ENCODE measurements around the gene MT1A.
"Not testable (repeated sequence)": the region's sequence is repeated elsewhere in the genome, so short reads cannot be mapped to it uniquely, and the experiment has no call there.

The MT1A gene

DNA sequence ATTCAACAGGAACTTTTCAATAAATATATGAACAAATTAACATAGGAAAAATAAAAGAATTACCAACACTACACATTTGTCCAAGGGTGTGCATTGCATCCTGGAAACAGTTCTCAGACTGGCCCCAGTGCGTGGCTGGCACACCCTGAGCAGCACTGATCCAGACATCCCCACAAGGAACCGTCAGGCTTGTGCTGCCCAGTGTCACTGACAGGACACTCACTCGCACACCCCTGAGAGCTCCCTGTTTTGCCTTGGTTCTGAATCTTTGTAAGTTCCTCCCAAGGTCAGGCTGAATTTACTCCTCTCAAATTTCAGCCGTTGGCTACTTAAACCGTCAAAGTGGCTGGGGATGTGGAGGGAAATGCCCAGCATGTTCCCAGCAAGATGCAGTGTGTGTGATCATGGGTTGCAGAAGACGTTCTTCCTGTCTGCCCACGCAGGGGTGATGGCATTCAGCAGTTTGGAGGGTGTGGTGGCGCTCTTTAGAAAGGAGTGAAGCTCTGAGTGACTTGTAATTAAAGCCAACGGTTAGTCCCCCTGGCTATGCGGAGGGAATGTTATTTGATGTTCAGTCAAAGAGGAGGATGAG is 28.4 kb upstream of the MT1A start:
- peak; percentile 61 to 75 for DNase-seq (ENCODE audit: low read depth in 2 of 2)

DNA sequence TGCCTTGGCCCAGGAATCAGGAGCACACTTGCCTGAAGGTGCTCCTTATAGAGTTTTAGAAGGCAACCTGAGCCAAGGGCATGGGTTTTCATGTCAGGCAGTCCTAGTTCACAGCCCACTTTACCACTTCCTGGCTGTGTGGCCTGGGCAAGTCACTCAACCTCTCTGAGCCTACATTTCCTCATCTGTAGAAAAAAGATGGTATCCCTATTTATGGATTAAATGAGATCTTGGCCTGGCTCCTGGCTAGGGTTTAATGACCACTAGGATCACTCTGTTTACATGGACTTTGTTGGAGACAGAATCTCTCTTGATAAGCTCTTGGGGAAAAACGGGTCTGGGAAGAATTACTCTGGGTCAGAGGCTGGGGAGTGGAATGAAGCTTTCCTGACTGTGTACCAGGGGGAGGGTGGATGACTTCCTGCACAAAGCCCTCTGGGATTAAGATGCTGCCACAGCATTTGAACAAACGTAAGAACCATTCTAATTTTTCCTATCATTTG is 27.8 kb upstream of the MT1A start:
- DNase-seq (ENCODE audit: low read depth in 2 of 2), result no peak

DNA sequence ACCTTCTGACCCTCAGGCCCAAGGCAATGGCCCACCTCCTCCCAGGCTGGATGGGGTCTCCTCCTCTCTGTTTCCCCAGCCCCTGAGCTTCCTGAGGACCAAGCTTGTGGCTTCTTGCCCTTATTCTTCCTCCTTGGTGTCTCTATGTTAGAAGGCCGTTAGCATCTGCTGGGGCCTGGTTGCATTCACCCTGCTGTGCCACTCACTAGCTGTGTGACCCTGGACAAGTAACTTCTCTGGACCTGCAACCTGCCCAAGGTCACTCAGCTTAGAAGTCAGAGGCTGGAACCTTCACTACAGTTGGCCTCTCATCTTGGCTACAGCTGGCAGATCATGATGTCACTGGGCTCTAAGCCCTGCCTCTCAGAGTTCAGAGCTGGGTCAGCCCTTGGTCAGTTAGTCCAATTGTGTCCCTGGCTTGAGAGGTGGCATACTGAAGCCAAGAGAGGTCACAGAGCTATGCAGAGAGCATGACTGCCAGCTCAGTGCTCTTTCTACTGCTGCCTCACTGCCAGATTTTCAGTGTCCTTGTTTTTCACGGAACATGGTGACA is 27.1 kb upstream of the MT1A start:
- no peak for DNase-seq (ENCODE audit: low read depth in 2 of 2)

DNA sequence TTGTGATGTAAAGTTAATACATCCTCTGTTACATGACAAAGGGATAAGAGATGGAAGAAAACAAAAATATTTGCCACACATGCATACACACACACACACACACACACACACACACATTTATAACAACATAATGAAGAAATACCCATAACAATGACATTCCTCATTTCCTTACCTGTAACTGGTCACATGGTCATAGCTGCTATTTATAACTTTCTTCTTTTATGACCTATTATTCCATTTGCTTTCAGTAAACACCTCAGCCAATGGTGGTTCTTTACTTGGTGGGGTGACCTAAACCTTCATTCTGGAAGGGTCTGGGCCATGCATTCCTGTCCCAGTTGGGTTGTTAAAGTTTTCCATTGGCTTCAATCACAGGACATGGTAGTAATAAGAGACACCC is 24.8 kb upstream of the MT1A start:
- DNase-seq (ENCODE audit: low read depth in 2 of 2), result no peak

DNA sequence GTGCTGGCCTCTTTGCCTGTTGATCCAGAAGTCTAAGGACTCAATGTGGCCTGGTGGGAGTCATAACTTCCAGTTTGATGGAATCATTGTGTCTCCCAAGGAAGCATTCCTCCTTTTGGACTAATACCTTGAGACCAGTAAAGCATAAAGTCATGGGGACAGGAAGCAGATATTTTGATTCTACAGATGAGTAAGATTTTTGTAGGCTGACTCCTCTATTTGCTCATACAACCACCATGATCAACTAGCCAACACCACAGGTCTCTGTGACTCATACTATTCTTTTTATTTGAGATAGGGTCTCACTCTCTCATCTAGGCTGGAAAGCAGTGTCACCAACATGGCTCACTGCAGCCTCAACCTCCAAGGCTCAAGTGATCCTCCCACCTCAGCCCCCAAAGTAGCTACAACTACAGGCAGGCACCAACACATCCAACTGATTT is 23.9 kb upstream of the MT1A start:
- no peak for DNase-seq (ENCODE audit: low read depth in 2 of 2)

DNA sequence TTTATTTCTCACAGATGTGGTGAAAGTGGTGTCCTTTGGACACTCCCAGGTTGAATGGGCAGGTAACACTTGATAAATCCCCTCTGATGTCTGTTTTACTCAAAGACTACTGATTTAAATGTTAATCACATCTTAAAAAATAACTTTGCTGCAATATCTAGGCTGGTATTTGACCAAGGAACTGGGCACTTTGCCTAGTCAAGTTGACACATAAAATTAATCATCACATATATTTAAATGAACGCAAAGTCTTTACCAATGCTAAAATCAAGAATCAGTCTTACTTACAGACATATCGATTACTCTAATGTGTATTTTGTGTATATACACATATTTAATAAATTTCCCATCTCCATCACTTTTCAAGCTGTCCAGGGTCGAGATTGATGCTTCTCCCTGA is 23.1 kb upstream of the MT1A start:
- DNase-seq (ENCODE audit: low read depth in 2 of 2), result no peak

DNA sequence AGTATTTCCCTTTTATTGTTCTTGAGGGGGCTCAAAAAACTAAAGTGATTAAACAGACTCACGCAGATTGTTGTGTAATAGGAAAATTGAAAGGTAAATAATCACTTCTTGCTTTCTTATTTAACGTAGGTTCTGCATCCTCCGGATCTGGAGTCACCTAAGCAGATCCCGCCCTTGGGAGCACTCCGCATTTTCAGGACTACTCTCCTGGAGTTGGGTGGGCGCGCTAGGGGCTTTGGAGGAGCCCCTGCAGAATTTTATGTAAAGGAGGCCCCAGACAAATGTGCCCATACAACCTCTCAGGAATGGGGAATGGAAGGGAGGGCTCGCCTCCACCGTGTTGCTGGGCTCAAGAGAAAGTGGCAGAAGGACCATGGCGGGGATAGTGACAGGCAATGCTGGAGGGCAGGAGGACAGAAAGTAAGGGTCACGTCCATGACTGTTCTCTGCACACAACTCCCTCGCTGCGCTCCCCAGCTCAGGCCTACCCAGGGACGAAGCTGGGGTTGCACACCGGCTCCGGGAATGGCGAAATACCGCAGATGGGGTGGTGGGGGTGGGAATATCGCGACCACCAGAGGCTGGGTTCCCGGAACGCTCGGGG is 21.8 kb upstream of the MT1A start:
- no peak for DNase-seq (ENCODE audit: low read depth in 2 of 2)

DNA sequence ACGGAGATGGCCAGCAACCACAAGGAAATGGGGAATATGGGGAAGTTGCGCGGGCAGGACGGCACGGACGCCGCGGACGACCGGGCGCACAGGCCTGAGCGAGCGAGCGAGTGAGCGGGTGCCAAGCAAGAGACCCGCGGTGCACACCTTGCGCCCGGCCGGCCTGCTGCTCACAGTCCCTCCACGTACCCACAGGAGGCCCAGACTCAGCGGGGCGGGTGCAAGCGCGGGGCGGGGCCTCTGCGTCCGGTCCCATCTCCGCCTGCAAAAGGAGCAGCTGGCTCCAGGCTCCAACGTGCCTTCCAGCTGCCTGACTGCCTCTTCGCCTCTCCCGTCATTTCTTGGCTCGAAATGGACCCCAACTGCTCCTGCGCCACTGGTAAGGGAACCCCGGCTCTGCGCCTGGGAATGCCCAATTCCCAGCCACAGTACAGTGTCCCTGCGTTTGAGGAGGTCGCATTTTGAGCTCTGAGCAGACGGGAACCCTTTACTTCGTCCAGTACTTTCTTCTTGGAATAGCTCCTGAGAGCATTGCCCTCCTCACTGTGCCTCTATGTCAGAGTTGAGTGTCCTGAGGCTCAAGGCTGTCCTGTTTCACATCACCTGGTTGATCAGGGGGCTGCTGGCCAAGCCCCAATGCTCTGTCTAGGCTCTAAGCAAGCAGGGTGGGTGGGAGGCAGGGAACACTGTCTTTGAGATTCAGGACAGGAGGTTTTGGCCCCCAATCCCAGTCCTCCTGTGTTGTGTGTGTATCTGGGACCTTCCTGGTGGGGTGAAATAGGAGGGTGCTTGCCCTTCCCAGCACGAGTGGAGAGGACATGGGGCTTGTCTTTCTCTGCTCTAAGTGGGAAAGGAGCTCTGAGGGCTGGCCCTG is 21.0 kb upstream of the MT1A start:
- peak; percentile 47 to 66 for DNase-seq (ENCODE audit: low read depth in 2 of 2)

DNA sequence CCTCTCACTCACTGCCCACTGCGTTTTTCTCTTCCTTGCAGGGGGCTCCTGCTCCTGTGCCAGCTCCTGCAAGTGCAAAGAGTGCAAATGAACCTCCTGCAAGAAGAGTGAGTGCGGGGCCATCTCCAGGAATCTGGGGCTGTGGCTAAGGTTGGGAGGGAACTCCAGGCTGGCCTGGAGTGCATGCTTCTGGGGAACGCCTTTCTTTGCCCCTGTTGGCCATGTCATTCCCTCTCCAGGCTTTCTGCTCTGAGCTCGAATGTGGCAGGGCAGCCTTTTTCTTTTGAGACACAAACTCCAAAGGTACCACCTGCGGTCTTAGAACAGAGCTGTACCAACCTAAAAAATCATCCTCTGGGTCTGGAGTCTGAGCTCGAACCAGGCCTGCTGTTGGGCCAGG is 20.3 kb upstream of the MT1A start:
- no peak for DNase-seq (ENCODE audit: low read depth in 2 of 2)

DNA sequence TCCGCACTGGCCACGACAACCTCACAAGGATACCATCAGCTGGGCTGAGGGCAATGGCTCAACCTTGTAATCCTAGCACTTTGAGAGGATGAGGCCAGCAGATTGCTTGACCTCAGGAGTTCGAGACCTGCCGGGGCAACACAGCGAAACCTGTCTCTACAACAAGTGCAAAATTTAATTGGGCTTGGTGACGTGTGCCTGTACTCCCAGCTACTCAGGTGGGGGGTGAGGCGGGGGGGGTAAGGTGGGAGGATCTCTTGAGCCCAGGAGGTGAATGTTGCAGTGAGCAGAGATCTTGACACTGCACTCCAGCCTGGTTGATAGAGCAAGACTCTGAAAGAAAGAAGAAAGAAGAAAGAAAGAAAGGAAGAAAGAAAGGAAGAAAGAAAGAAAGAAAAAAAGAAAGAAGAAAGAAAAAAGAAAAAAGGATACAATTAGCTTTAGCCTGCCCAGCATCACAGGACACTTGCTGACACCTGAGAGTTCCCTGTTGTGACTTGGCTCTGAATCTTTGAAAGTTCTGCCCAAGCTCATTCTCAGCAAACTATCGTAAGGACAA is 18.0 kb upstream of the MT1A start:
- no peak for DNase-seq (ENCODE audit: low read depth in 2 of 2)

DNA sequence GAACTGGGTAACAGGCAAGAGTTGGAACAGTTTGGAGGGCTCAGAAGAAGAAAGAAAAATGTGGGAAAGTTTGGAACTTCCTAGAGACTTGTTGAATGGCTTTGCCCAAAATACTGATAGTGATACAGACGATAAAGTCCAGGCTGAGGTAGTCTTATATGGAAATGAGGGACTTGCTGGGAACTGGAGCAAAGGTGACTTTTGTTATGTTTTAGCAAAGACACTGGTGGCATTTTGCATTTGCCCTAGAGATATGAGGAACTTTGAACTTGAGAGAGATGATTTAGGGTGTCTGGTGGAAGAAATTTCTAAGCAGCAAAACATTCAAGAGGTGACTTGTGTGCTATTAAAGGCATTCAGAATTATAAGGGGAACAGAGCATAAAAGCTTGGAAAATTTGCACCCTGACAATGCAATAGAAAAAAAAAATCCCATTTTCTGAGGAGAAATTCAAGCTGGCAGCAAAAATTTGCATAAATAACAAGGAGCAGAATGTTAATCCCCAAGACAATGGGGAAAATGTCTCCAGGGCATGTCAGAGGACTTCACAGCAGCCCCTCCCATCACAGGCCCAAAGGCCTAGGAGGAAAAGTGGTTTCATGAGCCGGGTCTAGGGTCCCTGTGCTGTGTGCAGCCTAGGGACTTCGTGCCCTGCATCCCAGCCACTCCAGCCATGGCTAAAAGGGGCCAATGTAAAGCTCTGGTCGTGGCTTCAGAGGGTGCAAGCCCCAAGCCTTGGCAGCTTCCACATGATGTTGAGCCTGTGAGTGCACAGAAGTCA is 16.6 kb upstream of the MT1A start:
- DNase-seq (ENCODE audit: low read depth in 2 of 2), result not testable (repeated sequence)

DNA sequence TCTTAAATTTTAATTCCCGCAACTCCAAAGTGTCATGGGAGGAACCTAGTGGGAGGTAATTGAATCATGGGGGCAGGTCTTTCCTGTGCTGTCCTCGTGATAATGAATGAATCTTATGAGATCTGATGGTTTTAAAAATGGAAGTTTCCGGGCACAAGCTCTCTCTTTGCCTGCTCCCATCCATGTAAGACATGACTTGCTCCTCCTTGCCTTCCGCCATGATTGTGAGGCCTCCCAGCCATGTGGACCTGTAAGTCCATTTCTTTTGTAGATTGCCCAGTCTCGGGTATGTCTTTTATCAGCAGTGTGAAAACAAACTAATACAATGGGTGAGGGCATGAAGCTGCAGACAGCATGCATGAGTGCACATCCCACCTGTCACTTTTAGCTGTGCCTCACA is 15.3 kb upstream of the MT1A start:
- not testable (repeated sequence) for DNase-seq (ENCODE audit: low read depth in 2 of 2)

DNA sequence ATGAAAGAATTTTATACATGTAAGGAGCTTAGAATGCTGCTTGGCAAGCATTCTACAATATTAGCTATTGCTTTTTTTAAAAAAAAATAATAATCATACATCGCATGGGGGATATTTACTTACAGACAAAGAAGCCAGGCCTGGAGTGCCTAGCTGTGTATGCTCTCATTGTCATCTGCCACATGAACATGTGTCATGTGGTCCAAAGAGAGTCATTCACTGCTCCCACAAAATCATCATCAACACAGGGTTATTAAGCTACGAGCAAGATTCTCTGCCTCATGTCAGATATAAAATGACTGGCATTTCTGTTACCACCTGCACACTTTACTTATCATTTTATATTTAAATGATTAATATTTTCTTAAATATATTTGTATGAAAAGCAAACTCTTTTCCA is 14.8 kb upstream of the MT1A start:
- no peak for DNase-seq (ENCODE audit: low read depth in 2 of 2)

DNA sequence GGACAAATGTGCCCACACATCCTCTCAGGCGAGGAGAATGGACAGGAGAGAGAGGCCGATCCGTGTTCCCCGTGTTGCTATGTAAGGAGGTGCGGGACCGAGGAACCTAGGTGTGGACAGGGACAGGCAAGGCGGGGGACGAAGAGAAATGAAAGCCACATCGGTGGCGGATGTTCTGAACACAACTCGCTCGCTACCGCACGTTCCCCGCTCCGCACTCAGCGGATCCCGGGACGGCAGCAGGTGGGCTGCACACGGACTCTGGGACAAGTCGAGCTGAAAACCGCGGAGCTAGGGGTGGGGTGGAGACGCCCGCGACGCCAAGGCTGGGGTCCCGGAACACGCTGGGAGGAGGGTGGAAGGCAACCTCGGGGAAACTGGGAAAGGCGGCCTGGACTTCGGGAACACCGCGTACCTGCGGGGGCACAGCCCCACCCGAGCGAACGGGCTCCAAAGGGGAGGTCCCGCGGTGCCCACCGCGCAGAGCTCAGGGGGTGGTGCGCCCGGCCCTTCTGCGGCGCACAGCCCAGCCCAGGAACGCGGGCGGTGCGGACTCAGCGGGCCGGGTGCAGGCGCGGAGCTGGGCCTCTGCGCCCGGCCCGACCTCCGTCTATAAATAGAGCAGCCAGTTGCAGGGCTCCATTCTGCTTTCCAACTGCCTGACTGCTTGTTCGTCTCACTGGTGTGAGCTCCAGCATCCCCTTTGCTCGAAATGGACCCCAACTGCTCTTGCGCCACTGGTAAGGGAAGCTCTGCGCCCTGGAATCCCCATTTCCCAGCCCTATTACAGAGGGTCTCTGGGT is 13.1 kb upstream of the MT1A start, which contains the start of gene MT1E:
Gene MT1E, plus strand, starts transcription at position 642 of the 803 bp plus-strand sequence. Its CDS starts 71 bp downstream, at position 713.
- DNase-seq (ENCODE audit: low read depth in 2 of 2), result peak; percentile 71

DNA sequence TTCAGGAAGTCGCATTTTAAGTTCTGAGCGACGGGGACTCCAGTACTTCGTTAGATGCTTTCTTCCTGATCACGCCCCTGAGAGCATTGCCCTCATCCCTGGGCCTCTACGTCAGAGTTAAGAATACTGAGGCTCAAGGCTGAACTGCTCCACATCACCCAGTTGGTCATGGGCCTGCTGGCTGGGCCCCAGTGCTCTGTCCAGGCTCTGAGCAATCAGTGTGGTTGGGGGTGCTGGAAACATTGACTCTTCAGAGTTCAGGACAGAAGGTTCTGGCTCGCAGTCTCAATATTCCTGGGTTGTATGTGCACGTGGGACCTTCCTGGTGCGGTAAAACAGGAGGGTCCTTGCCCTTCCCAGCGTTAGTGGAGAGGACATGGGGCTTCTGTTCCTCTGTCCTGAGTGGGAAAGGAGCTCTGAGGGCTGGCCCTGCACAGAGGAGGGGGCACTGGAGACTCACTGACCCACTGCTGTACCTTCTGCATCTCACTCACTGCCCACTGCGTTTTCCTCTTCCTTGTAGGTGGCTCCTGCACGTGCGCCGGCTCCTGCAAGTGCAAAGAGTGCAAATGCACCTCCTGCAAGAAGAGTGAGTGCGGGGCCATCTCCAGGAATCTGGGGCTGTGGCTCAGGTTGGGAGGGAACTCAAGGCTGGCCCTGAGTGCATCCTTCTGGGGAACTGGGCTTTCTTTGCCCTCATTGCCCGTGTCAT is 12.4 kb upstream of the MT1A start:
- no peak for DNase-seq (ENCODE audit: low read depth in 2 of 2)

DNA sequence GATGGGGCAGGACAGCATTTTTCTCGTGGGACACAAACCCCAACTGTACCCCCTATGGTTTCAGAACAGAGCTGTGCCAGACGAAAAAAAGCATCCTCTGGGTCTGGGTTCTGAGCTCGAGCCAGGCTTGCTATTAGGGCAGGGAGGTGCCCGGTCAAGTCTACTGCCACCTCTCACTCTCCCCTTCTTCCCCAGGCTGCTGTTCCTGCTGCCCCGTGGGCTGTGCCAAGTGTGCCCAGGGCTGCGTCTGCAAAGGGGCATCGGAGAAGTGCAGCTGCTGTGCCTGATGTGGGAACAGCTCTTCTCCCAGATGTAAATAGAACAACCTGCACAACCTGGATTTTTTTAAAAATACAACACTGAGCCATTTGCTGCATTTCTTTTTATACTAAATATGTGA is 11.8 kb upstream of the MT1A start:
- DNase-seq (ENCODE audit: low read depth in 2 of 2), result no peak

DNA sequence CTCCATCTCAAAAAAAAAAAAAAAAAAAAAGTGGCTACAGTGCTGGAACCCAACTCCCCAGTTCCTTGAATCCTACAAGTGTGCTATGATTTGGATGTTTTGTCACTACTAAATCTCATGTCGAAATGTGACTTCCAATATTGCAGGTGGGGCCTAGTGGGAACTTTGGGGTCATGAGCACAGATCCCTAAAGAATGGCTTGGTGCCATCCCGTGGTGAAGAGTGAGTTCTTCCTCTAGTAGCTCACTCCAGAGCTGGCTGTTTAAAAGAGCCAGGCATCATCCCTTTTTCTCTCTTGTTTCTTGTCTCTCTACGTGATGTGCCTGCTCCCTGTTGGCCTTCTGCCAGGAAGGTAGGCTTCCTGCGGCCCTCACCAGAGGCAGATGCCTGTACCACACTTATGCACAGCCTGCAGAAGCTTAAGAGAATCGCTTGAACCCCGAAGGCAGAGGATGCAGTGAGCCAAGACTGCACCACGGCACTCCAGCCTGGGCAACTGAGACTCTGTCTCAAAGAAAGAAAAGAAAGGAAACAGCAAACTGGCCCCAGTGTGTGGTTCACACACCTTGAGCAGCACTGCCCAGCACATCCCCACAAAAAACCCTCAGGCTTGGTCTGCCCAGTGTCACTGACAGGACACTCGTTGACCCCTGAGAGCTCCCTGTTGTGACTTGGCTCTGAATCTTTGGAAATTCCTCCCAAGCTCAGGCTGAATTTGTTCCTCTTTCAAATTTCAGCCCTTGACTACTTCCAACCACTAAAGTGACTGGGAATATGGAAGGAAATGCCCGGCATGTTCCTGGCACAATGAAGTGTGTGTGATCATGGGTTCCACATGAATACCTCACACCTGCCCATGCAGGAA is 9.7 kb upstream of the MT1A start:
- DNase-seq (ENCODE audit: low read depth in 2 of 2), result no peak

DNA sequence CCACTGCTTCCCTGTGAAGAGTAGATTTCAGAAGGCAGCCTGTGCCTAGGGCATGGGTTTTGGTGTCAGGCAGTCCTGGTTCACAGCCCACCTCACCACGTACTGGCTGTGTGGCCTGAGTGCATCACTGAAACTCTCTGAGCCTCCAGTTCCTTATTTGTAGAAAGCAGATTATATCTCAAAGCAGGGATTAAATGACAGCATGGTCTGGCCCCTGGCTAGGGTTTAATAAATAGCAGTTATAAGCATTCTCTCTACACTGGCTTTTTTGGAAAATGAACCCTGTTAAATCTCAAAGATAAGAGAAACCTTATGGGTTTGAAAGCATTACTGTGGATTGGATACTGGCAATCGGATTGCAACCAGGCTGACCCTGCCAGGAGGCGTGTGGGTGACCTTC is 8.9 kb upstream of the MT1A start:
- no peak for DNase-seq (ENCODE audit: low read depth in 2 of 2)

DNA sequence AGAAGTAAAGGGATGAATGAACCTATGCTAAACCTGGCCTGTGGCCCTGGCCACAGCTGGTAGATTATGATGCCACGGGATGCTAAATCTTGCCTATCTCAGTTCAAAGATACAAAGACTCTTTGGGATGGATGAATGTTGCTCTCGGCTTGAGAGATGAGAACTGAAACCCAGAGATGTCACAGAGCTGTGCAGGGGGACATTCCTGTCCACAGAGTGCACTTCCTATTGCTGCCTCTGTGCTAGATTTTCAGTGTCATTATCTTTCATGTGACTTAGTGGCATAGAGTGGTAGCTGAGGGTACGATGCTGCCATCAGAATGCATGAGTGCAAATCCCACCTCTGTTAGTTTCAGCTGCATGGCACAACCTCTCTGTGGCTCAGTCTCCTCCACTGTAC is 8.3 kb upstream of the MT1A start:
- DNase-seq (ENCODE audit: low read depth in 2 of 2), result no peak

Data from stimulated activated CD8-positive, alpha-beta memory T cell treated with anti-CD3 and anti-CD28 coated beads, Interleukin-2, amount 100 ng/mL, for 48 hours (primary cell).